ENCODE results near the gene ATP8A1.
"Not testable (repeated sequence)": the region's sequence is repeated elsewhere in the genome, so short reads cannot be mapped to it uniquely, and the experiment has no call there.

ATP8A1 gene

DNA sequence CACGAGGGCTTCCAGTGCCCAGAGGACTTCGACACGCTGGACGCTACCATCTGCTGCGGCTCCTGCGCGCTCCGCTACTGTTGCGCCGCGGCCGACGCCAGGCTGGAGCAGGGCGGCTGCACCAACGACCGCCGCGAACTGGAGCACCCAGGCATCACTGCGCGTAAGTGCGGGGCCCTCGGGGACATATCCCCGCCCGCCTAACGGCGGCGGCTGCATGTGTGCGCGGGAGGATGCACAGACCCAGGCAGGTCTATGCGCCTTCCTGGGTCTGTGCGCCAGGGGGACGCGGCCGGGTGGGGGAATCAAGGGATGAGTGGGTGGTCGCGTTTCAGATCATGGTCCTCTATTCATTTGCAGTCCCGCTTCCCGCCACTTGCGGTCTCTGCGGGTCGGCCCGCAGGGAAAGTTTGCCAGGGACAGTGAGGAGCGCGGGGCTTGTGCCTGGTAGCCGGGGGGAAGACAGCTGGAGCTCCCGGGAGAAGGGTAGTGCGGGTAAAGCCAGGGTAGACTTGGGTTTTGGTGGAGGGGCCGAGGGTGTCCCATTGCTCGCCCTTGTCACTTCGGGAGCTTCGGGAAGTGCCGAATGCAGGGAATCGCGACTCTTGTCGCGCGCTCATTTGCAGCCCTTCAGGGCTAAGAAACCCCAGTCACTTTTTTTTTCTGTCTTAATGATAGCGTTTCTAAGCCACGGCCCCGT lies 258.6 kb downstream of the ATP8A1 start:
- ATAC-seq: no peak

DNA sequence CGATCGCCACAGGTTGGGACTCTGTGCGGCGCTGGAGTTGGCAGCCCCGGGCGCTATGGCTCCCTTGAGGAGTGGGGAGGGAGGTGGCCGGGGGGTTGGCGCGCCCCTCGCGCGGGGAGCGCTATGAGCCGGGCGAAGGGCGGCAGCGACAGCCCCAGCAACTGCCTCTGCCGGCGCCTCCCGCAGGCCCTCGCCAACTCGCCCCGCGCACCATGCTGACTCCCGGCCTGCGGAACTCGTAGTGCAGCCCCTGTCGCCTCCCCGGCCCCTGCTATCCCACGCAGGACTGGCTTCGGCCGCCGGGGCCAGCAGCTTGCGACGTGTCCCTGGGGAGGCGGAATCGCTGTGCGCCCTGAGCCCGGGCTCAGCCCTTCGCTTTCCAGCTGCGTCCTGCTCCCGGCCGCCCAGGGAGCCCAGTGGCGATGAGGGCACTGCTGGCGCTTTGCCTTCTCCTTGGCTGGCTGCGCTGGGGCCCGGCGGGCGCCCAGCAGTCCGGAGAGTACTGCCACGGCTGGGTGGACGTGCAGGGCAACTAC lies 259.2 kb downstream of the ATP8A1 start:
- peak in 1 of 2 donors; percentile 14 for ATAC-seq

DNA sequence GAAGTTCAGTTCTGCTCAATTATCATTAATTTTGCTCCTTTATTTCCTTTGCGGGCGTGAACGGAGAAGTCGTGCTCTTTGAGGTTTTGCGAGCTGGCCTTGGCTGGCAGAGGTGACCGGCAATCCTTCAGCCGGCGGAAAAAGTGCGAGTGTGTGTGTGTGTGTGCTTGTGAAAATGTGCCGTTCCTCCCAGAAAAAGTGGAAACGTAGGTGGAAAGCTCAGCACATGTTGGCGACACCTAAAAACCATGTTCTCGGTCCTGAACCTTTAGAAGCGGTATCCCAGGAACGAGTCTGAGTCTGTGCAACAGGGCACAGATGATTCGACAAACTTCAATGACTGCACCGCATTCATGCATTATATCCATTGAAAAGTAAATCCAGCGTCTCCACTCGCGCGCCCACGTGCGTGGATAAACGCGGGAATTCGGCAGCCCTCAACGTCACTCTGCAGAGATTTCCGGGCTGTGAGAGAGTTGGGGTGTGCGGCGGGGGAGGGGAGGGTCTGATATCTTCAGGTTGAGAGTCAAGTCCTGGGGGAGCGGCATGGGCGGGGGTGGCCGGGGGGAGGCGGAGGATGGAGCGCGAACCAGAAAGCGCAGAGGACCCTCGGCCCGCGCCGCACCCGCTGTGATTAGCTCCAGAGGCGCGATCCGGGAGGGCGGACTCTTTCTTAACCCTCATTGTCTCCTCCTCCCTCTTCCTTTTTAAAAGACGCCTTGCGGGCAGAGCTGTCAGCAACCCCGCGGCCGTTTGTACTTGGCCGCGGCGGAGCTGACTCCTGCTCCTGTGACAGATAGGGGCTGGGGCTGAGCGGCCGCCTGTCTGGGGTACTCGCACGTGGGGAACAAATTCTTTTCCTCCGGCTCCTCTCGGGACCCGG lies 259.9 kb downstream of the ATP8A1 start, which contains the start of gene SHISA3:
Gene SHISA3 (plus strand): TSS at position 737 of the 883 bp plus-strand sequence. CDS start 569 bp downstream, outside the sequence.
- peak; percentile 32 to 37 for ATAC-seq

DNA sequence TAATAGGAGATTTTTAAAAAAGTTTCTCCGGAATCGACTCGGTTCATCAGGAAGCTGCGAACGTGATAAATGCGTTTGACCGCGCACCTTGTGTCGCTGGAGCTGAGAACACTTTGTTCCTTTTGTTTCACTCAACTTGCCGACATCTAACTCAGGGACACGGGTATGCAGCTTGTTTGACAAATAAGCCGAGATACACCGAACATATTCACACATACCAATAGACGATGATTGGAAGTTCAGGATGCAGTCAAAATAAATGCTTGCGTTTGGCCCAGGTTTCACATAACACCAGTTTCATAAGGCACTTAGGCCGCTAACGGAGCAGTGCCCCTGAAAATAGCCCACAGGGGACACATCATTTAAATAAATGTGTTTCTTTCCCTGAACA lies 260.5 kb downstream of the ATP8A1 start:
- no peak for ATAC-seq

DNA sequence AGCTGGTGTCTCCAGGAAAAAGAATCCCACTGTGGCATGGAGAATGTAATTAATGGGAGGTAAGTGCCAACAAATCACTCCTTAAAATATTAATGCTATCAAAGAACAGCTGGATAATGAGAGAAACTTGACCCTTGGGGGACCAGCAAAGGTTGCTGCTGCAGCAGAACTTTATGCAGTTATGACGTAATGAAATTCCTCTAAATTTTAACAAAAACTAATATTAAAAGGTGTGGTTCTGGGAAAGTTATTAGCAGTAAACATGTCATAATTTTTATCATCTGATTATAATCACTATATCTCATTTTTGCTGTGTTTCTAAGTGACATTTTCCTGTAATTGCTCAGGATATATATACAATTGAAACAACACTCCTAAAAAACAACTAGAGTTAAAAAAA lies 261.3 kb downstream of the ATP8A1 start:
- no peak for ATAC-seq

DNA sequence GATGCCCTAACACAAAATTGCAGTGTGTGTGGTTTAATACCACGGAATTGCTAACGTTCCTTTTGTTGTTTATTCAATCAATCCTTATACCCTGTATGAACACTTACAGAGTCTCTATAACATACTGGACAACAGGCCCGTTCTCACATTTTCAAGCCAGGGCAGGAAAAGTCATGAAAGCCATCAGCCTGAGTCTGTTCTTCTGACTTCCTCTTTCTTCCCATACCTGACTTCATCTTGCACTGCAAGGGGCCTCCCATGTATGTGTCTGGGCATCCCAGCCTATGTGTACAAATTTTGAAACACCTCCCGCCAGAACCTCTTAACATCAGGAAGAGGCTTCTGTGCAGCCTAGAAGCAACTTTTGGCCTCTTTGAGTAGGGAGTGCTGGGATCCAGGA lies 264.5 kb downstream of the ATP8A1 start:
- ATAC-seq: no peak

DNA sequence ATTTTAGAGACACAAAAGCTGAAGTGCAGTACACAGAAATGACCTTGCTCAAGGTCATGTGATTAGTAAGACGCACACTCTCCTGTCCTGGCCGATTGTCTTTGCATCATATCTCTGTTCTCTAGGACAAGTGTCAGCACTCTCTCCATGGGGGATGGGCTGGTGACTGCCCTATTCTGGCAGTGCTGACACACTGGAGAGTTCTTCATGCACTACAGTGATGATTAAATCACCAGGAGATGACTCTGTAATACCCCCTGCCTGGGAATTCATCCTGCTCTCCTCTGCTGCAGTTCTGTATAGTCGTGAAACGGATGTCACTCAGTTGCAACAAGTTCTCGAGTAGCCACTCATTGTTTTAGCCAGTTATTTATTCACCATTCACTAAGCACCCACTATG lies 264.9 kb downstream of the ATP8A1 start:
- ATAC-seq: no peak

DNA sequence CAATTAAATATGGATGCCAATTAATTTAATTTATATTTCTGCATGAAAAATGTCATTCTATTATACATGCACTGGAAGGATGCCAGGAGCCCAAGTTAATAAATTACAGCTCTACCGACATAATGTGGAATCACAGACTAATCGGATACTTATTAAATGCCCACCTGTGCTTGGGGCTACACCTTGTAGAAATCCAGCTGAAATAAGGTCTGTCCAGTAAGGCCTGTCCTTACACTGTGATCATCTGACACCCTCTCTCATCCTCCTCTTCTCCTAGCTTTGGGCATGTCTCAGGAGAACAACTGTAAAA lies 265.6 kb downstream of the ATP8A1 start:
- ATAC-seq: no peak

DNA sequence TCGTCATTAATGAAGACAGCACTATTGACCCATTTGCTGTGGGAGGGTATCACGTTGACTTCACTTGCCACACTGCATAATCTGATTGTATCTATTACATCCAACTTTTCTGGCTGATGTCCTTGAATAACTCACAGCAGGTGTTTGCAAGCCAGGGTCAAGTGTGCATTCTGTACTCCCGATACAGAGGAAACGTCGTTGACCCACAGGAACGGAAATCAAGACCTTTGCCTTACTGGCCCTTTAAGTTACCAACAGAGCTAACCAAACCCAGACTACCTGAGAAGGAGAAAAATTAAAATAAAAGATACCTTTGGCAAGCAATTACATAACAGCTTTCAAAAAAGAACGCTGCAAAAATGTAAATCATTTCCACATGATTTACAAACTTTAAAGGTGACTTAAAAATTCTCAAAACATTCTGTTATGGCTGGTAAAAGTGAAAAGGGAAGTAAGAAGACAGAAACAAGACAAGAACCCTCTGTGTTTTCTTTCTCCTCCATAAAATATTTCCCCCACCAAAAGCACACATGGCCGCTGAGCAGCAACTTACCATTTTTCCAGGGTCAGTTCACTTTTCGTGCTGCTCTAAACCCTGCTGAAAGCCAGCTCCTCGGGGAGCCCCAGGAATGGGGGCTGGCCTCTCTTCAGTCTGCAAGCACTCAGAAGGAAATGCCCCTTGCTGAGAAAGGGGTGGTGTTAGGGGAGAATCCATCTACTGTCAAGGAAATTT lies 266.1 kb downstream of the ATP8A1 start:
- no peak for ATAC-seq

DNA sequence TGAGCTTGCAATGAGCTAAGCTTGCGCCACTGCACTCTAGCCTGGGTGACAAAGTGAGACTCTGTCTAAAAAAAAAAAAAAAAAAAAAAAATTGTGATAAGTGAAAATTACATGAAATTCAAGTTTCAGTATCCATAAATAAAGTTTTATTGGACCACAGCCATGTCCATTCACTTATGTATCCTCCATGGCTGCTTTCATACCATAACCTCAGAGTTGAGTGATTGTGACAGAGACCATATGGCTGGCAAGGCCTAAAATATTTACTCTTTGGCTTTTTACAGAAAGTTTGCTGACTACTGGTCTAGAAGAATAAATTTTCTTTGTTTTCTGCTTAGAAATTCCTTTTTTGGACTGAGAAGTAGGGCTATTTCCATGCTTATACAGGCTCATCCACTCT lies 271.4 kb downstream of the ATP8A1 start:
- no peak for ATAC-seq

DNA sequence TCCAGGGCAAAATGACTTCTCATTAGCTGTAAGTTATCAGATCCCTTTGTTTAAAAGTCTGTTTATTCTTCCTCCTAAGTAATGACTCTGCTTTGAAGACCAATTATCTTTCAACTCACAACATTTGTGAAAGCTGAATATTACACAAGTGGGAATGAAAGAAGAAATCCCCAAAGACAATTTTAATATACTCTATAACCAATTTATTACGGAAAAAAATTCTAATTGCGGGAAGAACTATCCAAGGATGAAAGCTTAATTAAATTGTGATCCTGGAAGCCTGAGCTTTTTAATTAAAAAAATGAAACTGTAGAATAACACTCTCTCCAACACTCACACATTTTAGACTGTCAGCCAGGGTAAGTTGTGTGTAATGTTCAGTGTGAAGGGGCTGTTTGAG lies 275.2 kb downstream of the ATP8A1 start:
- ATAC-seq: no peak

DNA sequence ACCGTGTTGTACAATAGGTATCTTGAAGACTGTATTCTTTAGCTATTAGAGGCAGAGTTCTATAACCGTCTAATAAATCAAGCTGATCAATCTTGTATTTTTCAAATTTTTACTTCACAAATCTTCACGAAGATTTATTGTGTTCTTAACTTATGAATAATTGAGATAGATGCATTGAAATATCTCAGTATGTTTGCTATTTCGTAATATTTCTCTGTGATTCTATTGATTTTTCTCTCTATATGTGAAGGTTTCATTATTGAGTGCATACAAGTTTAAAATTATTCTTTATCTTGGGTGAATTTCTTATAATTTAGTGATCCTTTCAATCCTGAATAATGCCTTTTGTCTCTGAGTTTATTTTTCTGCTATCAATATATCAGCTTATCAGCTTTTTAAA lies 279.4 kb downstream of the ATP8A1 start:
- no peak for ATAC-seq

DNA sequence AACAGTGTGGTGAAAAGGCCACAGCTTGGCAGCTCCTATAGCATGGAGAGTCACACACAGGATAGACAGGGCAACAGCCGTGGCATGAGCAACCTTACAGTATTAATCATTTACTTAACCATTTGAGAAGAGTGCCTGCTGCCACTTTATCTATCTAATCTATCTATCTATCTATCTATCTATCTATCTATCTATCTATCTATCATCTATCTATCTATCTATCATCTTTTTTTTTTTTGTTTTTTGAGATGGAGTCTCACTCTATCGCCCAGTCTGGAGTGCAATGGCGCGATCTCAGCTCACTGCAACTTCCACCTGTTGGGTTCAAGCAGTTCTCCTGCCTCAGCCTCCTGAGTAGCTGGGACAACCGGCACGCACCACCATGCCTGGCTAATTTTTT lies 284.6 kb downstream of the ATP8A1 start:
- not testable (repeated sequence) for ATAC-seq

DNA sequence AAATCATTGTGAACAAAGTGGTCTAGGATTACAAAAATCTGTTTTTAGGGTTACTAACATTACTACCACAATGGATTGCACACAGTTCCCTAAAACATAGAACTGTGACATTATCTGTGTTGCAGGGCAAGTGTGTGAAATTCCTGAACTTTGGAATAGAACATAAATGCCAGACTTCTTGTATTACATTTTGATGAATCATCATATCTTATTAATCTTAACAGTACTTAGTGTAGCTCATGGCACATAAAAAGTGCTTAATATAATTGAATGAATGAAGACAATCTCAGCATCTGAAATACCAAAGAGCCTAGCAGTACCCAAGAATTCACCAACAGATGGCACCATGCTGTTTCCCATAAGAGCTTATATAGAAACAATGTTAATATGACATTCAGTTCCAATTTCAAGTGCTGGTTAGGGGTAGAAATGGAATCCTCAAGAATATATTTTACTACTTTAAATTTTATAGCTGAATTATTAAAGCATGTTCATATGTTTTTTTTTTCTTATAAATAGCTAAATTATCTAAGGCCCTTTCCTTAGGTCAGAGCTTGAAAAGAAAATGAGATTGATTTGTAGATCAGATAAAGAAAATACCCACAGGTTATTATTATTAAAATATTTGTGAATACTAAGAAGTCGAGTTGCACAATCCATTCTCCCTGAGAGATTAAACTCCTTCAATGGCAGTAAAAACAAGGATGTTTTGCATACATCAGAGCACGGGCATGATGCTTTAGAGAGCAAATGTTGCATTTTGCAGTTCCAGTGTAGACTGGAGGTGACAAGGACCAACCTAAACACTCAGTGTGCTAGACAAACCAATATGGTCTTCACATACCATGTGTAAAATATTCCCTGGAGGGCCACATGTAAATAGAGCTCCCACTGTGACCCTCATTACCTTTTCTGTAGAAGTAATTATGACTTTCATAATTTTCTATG lies 285.3 kb downstream of the ATP8A1 start:
- no peak for ATAC-seq

DNA sequence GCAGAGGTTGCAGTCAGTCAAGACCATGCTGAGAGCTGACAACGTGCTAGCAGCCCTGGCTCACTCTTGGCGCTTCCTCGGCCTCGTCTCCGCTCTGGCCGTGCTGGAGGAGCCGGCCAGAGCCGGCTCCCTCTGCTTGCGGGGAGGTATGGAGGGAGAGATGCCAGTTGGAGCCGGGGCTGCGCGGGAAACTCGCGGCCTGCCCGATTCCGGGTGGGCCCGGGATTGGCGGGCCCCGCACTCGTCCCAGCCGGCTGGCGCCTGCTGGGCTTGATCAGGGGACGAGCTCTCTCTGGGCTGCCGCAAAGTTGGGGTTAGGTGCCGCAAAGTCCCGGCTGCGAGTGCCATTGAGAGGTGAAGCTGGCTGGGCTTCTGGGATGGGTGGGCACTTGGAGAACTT lies 287.4 kb downstream of the ATP8A1 start:
- ATAC-seq: no peak

DNA sequence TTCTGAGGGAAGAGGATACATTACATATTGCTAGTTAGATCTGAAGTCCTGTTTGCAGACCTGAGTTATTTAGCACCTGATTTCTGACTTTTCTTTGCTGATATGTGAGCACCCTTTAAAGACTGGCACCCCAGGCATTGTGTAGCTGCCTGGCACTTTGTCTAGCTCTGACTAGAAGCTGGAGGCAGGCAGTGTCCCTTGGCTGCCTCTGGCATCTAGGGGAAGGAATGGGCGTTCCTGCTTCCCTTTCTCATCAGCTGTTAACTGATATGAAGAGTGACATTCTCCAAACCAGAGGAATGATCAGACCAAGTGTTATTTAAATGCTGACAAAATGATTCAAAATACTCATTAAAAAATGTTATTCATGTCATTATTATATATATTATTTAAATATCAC lies 289.9 kb downstream of the ATP8A1 start:
- no peak for ATAC-seq

DNA sequence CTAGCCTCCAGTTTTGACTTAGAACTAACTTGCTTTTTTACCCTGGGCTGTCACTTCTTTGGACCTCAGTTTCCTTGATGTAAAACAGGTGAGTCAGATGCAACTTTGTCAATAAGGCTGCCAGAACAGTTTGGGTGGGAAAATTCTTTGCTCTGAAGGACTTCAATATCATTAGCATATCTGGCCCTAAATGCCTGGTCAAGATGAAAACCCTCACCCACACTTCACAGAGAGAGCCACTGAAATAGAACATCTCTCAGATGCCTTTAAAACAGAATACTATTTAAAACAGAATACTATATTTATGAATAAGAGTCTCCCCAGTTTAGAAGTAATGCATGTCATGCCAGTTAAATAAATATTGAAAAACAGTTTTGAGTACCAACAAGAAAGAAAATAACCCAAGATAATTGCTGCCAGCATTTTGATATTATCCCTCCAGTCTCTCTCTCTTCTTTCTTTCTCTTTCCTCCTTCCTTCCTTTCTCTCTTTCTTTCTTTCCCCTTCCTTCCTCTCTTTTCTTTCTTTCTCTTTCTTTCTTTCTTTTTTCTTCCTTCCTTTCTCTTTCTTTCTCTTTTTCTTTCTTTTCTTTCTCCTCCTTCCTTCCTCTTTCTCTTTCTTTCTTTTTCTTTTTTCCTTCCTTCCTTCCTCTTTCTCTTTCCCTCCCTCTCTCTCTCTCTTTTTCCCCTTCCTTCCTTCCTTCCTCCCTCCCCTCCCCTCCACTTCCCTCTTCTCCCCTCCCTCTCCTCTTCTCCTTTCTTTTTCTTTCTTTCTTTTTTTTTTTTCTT lies 292.4 kb downstream of the ATP8A1 start:
- no peak for ATAC-seq

DNA sequence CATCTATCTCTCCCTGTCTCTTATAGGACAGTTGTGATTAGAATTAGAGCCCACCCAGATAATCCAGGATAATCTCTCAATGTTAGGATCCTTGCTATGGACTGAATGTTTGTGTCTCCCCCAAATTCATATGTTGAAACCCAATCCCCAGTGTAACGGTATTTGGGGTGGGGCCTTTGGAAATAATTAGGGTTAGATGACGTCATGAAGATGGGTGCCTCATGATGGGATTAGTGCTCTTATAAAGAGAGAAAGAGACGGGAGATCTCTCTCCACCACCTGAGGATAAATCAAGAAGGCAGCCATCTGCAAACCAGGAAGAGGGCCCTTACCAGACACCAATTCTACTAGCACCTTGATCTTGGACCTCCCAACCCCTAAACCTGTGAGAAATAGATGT lies 293.3 kb downstream of the ATP8A1 start:
- no peak for ATAC-seq

DNA sequence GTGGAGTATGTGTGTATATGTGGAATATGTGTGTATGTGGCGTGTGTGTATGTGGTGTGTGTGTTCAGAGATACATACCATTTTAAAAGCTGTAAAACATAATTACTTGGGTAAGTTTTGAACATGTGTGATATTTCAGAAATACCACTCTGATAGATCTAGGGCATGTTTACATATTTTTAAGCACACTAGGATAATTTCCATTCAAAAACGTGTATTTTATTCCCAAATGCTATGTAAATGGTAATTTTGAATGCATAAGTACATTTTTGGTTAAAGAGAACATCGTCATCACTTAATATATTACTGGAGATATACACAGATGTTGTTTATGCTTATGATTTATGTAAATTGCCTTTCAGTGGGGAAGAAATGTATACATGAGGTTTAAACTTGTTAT lies 294.3 kb downstream of the ATP8A1 start:
- ATAC-seq: no peak

DNA sequence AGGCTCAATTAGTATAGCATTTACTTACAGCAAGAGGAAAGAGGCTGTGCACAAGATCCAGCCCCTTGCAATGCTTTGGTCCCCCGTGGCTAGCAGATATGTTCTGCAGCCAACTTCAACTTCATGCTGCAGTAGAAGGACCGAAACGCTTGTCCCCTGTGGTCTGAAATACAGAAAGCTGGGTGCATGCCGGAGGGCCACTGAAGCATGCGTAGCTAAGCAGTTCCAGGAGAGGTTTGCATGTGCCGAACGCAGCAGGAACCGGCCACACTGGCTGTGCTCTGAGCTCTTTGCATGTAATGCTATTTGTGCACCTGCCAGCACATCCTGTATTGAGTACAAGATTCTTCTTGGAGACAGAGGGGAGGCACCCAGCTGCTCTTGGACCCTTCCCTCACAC lies 295.4 kb downstream of the ATP8A1 start:
- no peak for ATAC-seq

DNA sequence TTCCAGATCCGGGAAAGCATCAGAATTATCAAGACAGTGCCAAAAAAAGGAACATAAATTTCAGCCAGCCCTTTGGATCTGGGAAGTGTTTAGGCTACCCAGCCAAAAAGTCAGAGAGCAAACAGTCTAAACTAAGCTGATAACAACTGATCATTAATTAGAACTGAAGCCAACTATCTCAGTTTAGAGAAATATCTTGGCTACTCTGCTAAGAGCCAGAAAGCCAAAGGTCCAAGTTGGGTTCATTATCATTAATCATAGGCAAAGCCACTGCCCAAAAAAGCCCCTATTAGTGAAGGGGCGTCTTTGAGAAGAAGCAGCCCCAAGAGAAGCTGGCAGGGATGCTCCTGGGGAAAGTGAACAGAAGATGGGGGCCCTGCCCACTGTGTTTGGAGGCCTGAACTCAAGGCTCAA lies 296.6 kb downstream of the ATP8A1 start:
- ATAC-seq: no peak

Data from activated CD4-positive, CD25-positive, alpha-beta regulatory T cell treated with anti-CD3 and anti-CD28 coated beads, Interleukin-2, amount 50 U/mL, for 24 hours (primary cell).